PC-9 (cell line): ENCODE measurements around the gene COG5.

Source experiments
- CTCF ChIP-seq: fragments of 200-600 bp; sonication (generic); conservative IDR thresholded peaks from 2 replicates; pipeline ENCODE4 v1.6.1; 2017; ENCODE audit warnings: mixed run types, antibody characterized with exemption, mild to moderate bottlenecking, moderate library complexity
- EZH2 ChIP-seq: fragments of 200-600 bp; sonication (generic); IDR thresholded peaks from 2 replicates; pipeline ENCODE4 v1.8.0; 2017; ENCODE audit warnings: antibody characterized with exemption, low read depth

GRCh38 chr7:107588529-107589130 lies 24.9 kb upstream of the COG5 start:
- TF ChIP-seq CTCF (no peak), EZH2 (no peak)
